Keratinocyte (primary cell): ENCODE measurements around the gene SIX3. TPM values are rescaled to one million over a fixed set of nuclear protein-coding genes. Genes with fewer than 3 reads are reported as not detected.

Source experiments
- DNase-seq: peaks from one replicate; pipeline ENCODE4 v3.0.0-alpha.2; 2011; ENCODE audit warnings: low read depth, missing footprints, low spot score
- FAIRE-seq: peaks from 2 replicates; lab custom pipeline; 2011; peaks lifted over from hg19 to GRCh38; lab: Jason Lieb, UNC
- H2AFZ ChIP-seq: 2 replicates; pipeline ENCODE4 v1.6.0; 2012; ENCODE audit warnings: low read length, control low read depth, inconsistent platforms; ENCODE audit not compliant: control insufficient read depth
- H3K27ac ChIP-seq: 2 replicates; pipeline ENCODE4 v1.5.1; 2011; ENCODE audit warnings: low read length; ENCODE audit not compliant: control insufficient read depth, insufficient read depth
- H3K27me3 ChIP-seq: 3 replicates; pipeline ENCODE4 v1.6.0; 2011; ENCODE audit warnings: low read length; ENCODE audit not compliant: control insufficient read depth, insufficient read depth; ENCODE audit errors: extremely low read depth
- H3K36me3 ChIP-seq, 2 experiments: 2 replicates in 1 of 2; 3 replicates in 1 of 2; pipeline ENCODE4 v1.5.1; 2011; ENCODE audit warnings: low read length in 2 of 2, mild to moderate bottlenecking in 1 of 2; ENCODE audit not compliant: control insufficient read depth in 2 of 2, insufficient read depth in 2 of 2; ENCODE audit errors: extremely low read depth in 1 of 2
- H3K4me1 ChIP-seq: 3 replicates; pipeline ENCODE4 v1.5.1; 2011; ENCODE audit warnings: low read length; ENCODE audit not compliant: control insufficient read depth, insufficient read depth; ENCODE audit errors: extremely low read depth
- H3K4me2 ChIP-seq: 3 replicates; pipeline ENCODE4 v1.6.0; 2011; ENCODE audit warnings: low read depth, low read length; ENCODE audit not compliant: control insufficient read depth, insufficient read depth; ENCODE audit errors: extremely low read depth
- H3K4me3 ChIP-seq, 3 experiments: fragments of 200-600 bp in 1 of 3; sonication (generic) in 1 of 3; 2 replicates in 2 of 3; 3 replicates in 1 of 3; pipeline ENCODE4 v1.5.1; 2011 to 2016; ENCODE audit warnings: low read length in 3 of 3, mild to moderate bottlenecking in 3 of 3, control low read depth in 2 of 3, inconsistent platforms in 1 of 3, low read depth in 1 of 3, mixed read lengths in 1 of 3, mixed run types in 1 of 3, moderate library complexity in 1 of 3; ENCODE audit not compliant: control insufficient read depth in 2 of 3, insufficient read depth in 2 of 3; ENCODE audit errors: extremely low read depth in 1 of 3
- H3K79me2 ChIP-seq: 2 replicates; pipeline ENCODE4 v1.6.0; 2012; ENCODE audit warnings: low read length; ENCODE audit not compliant: control insufficient read depth, insufficient read depth
- H3K9ac ChIP-seq: 3 replicates; pipeline ENCODE4 v1.6.0; 2011; ENCODE audit warnings: low read length; ENCODE audit not compliant: control insufficient read depth, insufficient read depth; ENCODE audit errors: extremely low read depth
- H3K9me1 ChIP-seq: 3 replicates; pipeline ENCODE4 v1.6.0; 2011; ENCODE audit warnings: low read length; ENCODE audit not compliant: control insufficient read depth, insufficient read depth; ENCODE audit errors: extremely low read depth
- H3K9me3 ChIP-seq: 2 replicates; pipeline ENCODE4 v1.5.1; 2012; ENCODE audit warnings: low read depth, low read length; ENCODE audit not compliant: control insufficient read depth
- H4K20me1 ChIP-seq: 3 replicates; pipeline ENCODE4 v1.6.0; 2011; ENCODE audit warnings: low read length; ENCODE audit not compliant: control insufficient read depth, insufficient read depth; ENCODE audit errors: extremely low read depth
- CTCF ChIP-seq, 3 experiments: IDR thresholded peaks in 1 of 3; conservative IDR thresholded peaks in 1 of 3; optimal IDR thresholded peaks in 1 of 3; 2 replicates in 2 of 3; 3 replicates in 1 of 3; pipeline versions ENCODE3 to v1.5.1; 2011; ENCODE audit warnings: low read length in 3 of 3, mild to moderate bottlenecking in 3 of 3, moderate library complexity in 2 of 3, control low read depth in 1 of 3, inconsistent platforms in 1 of 3; ENCODE audit not compliant: insufficient read depth in 2 of 3; ENCODE audit errors: extremely low read depth in 1 of 3
- EZH2 ChIP-seq: IDR thresholded peaks from one replicate; pipeline ENCODE4 v1.6.1; 2012; ENCODE audit warnings: inconsistent platforms, mild to moderate bottlenecking, low read length, moderate library complexity
- dilution Hi-C: fragments of 300-500 bp; cut with MboI; formaldehyde crosslinking; loops from one replicate; pipeline ENCODE4 v1.7.0; 2020; ENCODE audit warnings: low sequenced_read_pairs; ENCODE audit not compliant: extremely low pct_ligation_motif_present
- polyA plus RNA-seq, 5 experiments: library from polyadenylated mRNA; depleted of rRNA in 3 of 5; stranded (reverse) in 3 of 5; stranded (forward) in 1 of 5; unstranded in 1 of 5; fragments of >200 nt; gene quantifications; 1 replicate in 1 of 5; 2 replicates in 3 of 5; 3 replicates in 1 of 5; pipeline versions ENCODE4 v1.2.1 to v1.2.3, GENCODE V29; 2011 to 2012; ENCODE audit warnings: missing spikeins in 2 of 5, low read depth in 1 of 5, low replicate concordance in 1 of 5

Gene SIX3
- polyA plus RNA-seq, 1 donor (not counting 4 experiments of a cell fraction or from before 2014, with no cell fraction given): not detected

DNA sequence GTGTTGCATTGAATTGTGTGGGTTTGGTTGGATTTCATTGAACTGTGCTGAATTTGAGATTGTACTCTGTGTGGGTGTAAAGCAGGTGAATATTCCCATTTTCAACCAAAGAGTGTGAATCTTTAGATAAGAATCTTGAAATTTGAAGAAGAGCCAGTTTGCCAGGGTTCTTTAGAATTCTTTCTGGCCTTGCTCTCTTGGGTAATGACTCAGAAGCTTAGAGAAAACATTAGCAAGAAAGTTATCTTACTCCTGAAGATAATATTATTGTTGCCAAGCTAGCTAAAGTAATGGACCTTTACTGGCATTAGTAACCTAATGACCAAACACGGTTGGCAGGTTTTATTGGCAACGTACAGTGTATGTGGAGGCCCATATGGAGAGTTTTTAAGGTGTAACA lies 46.4 kb upstream of the SIX3 start:
- no peak for DNase-seq
- H3K27ac ChIP-seq: no peak overlapping the region
- TF ChIP-seq CTCF (optimal IDR thresholded peaks at IDR 0.05 in 1 of 3, IDR thresholded peaks at IDR 0.05 in 1 of 3, conservative IDR thresholded peaks at IDR 0.05 in 1 of 3; ENCODE audit: extremely low read depth in 1 of 3, insufficient read depth in 2 of 3, low read length in 3 of 3) (no peak), EZH2 (no peak)

GRCh38 chr2:44897406-44897805 lies 44.1 kb upstream of the SIX3 start:
- Histone ChIP-seq H3K9me1 (no peaks in the 10 kb centered on the region), H3K4me1 (no peaks in the 10 kb centered on the region), H3K27ac (no peak overlapping the region), H3K36me3 (no peaks in the 10 kb centered on the region), H3K9ac (no peak overlapping the region), H4K20me1 (no peaks in the 10 kb centered on the region), H3K79me2 (no peaks in the 10 kb centered on the region), H3K4me2 (no peak overlapping the region), H3K4me3 (no peak overlapping the region), H3K9me3 (no peaks in the 10 kb centered on the region), H3K27me3 (peaks cover 31% of the 10 kb centered on the region), H2AFZ (no peak overlapping the region)
- DNase-seq (no peak), FAIRE-seq (no peak)
- dilution Hi-C loops: no loop called here
- TF ChIP-seq CTCF (optimal IDR thresholded peaks at IDR 0.05 in 1 of 3, IDR thresholded peaks at IDR 0.05 in 1 of 3, conservative IDR thresholded peaks at IDR 0.05 in 1 of 3; ENCODE audit: extremely low read depth in 1 of 3, insufficient read depth in 2 of 3, low read length in 3 of 3) (peak in 1 of 3 experiments; percentile 45), EZH2 (no peak)

More for the DNA sequence above, 46.4 kb upstream of the SIX3 start:
- no peaks in the 10 kb centered on the region for H3K36me3 ChIP-seq
- no peak overlapping the region for H2AFZ ChIP-seq
- H3K4me2 ChIP-seq: no peak overlapping the region
- H3K79me2 ChIP-seq: no peaks in the 10 kb centered on the region
- H4K20me1 ChIP-seq: no peaks in the 10 kb centered on the region
- H3K9me3 ChIP-seq: no peaks in the 10 kb centered on the region
- no peak for FAIRE-seq
- no peaks in the 10 kb centered on the region for H3K9me1 ChIP-seq
- no peak overlapping the region for H3K9ac ChIP-seq
- dilution Hi-C loops: no loop called here
- no peaks in the 10 kb centered on the region for H3K4me1 ChIP-seq
- H3K27me3 ChIP-seq: peaks cover 11% of the 10 kb centered on the region
- H3K4me3 ChIP-seq: no peak overlapping the region
